ENCODE data around the gene UIMC1. TPM values are rescaled to one million over a fixed set of nuclear protein-coding genes. Genes with fewer than 3 reads are reported as not detected.

UIMC1 gene
- total RNA-seq, 1 experiment from 2014 or later = 20.7 TPM

DNA sequence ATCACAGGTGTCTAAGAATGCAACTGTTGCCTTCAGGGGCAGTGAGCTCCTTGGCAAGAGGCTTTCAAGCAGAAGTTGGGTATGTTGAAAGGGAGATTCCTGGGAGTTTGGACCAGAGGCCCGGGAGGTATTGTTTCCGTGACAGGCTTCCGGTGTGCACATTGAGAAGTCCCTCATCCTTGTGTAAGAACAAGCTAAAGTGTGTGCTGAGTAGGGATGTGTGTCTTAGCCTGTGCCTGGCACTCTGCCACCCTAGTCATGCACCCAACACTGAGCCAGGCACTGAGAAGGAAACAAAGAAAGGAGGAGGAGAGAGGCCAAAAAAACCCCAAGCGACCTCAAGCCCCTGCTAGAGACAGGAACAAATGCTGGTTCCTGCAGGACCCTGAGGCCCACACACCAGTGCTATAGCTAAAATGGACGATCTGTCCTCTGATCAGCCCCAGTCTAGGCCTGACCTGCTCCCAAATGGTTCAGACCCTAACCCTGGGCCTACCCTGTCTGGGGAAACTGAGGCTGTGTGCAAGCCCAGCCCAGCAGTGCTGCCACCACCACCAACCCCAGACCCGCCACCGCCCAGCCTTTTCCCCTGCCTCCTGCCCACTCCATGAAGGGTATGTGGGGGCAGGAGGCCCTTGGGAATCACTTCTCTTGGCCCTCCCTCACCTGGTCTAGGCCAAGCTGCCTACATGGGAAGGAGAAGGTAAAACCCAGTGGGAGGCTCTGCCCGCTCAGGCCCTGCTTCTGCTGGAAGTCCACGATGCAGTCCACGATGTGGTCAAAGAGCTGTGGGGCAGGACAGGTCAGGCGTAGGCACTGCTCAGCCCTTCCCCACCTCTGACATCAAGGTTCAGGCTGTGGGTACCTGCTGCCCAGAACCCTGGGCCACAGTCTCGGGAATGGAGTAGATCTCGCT lies 120.0 kb downstream of the UIMC1 start:
- H4K20me1 ChIP-seq (ENCODE audit: low read length) = no peaks in the 10 kb centered on the region
- CTCF ChIA-PET = no interaction called here
- H2AFZ ChIP-seq (ENCODE audit: low read length) = no peak overlapping the region
- H3K36me3 ChIP-seq (ENCODE audit: low read depth, low read length) = no peaks in the 10 kb centered on the region
- no peaks in the 10 kb centered on the region for H3K4me1 ChIP-seq (ENCODE audit: insufficient read depth, low read length)
- POLR2A ChIA-PET (ENCODE audit: unreplicated experiment) = no interaction called here
- no peaks in the 10 kb centered on the region for H3K27me3 ChIP-seq (ENCODE audit: low read length)
- no peak for DNase-seq
- H3F3A ChIP-seq (ENCODE audit: low read length, unreplicated experiment) = no peaks in the 10 kb centered on the region
- BruUV-seq (replicated peaks) = no TSS peak
- H3K4me2 ChIP-seq (ENCODE audit: low read length) = no peak overlapping the region
- no peak for ATAC-seq
- TF ChIP-seq, protein P1, sequence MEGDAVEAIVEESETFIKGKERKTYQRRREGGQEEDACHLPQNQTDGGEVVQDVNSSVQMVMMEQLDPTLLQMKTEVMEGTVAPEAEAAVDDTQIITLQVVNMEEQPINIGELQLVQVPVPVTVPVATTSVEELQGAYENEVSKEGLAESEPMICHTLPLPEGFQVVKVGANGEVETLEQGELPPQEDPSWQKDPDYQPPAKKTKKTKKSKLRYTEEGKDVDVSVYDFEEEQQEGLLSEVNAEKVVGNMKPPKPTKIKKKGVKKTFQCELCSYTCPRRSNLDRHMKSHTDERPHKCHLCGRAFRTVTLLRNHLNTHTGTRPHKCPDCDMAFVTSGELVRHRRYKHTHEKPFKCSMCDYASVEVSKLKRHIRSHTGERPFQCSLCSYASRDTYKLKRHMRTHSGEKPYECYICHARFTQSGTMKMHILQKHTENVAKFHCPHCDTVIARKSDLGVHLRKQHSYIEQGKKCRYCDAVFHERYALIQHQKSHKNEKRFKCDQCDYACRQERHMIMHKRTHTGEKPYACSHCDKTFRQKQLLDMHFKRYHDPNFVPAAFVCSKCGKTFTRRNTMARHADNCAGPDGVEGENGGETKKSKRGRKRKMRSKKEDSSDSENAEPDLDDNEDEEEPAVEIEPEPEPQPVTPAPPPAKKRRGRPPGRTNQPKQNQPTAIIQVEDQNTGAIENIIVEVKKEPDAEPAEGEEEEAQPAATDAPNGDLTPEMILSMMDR (conservative IDR thresholded peaks at IDR 0.05; ENCODE audit: low read depth, low read length) = no peak
- no peak for TF ChIP-seq EZH2 (IDR thresholded peaks at IDR 0.05; ENCODE audit: low read length, unreplicated experiment)
- TF ChIP-seq EZH2phosphoT487 (IDR thresholded peaks at IDR 0.05; ENCODE audit: borderline replicate concordance, low read length) = no peak
- H3K9me3 ChIP-seq (ENCODE audit: low read length) = no peaks in the 10 kb centered on the region
- H3K27ac ChIP-seq (ENCODE audit: low read length) = no peak overlapping the region
- no peak overlapping the region for H3K4me3 ChIP-seq (ENCODE audit: low read length)
- H3K9me2 ChIP-seq (replicated peaks; ENCODE audit: low read length) = no peaks in the 10 kb centered on the region
- H3K79me2 ChIP-seq (ENCODE audit: low read length) = no peaks in the 10 kb centered on the region
- H3K9ac ChIP-seq (ENCODE audit: low read length) = no peak overlapping the region
- intact Hi-C loops (cut with micrococcal nuclease) = no loop called here

DNA sequence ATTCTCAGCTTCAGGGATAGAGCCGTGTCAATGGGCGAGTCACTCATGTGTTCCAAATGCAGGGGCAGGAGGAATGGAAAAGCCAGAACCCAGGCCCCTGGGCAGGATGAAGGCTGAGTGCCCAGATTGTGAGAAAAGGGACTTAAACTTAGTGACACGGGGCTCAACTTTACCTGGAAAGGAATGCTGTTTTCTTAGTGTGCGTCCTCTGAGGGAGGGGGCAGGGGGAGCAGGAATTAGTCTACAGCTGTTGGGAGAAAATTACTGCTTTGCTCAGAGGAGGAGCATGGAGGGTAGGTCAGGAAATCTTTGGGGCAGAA lies 122.0 kb downstream of the UIMC1 start:
- DNase-seq = no peak
- Histone ChIP-seq H3K27ac (ENCODE audit: low read length) (no peak overlapping the region), H3K4me2 (ENCODE audit: low read length) (no peak overlapping the region), H3K4me1 (ENCODE audit: insufficient read depth, low read length) (no peaks in the 10 kb centered on the region), H2AFZ (ENCODE audit: low read length) (no peak overlapping the region), H3K36me3 (ENCODE audit: low read depth, low read length) (no peaks in the 10 kb centered on the region), H3K9me3 (ENCODE audit: low read length) (no peaks in the 10 kb centered on the region), H3F3A (ENCODE audit: low read length, unreplicated experiment) (no peaks in the 10 kb centered on the region), H3K79me2 (ENCODE audit: low read length) (no peaks in the 10 kb centered on the region), H3K9ac (ENCODE audit: low read length) (no peak overlapping the region), H3K27me3 (ENCODE audit: low read length) (no peaks in the 10 kb centered on the region), H3K4me3 (ENCODE audit: low read length) (no peak overlapping the region), H4K20me1 (ENCODE audit: low read length) (no peaks in the 10 kb centered on the region), H3K9me2 (replicated peaks; ENCODE audit: low read length) (no peaks in the 10 kb centered on the region)
- ChIA-PET POLR2A (ENCODE audit: unreplicated experiment) (no interaction called here), CTCF (no interaction called here)
- intact Hi-C loops (cut with micrococcal nuclease) = no loop called here
- TF ChIP-seq EZH2phosphoT487 (IDR thresholded peaks at IDR 0.05; ENCODE audit: borderline replicate concordance, low read length) = no peak
- TF ChIP-seq EZH2 (IDR thresholded peaks at IDR 0.05; ENCODE audit: low read length, unreplicated experiment) = no peak
- TF ChIP-seq, protein P1 (conservative IDR thresholded peaks at IDR 0.05; ENCODE audit: low read depth, low read length) = no peak
- no peak for ATAC-seq
- BruUV-seq (replicated peaks) = no TSS peak

All from PC-3 (cell line).